Measurements from ENCODE around the gene CAP2.

Gene CAP2

DNA sequence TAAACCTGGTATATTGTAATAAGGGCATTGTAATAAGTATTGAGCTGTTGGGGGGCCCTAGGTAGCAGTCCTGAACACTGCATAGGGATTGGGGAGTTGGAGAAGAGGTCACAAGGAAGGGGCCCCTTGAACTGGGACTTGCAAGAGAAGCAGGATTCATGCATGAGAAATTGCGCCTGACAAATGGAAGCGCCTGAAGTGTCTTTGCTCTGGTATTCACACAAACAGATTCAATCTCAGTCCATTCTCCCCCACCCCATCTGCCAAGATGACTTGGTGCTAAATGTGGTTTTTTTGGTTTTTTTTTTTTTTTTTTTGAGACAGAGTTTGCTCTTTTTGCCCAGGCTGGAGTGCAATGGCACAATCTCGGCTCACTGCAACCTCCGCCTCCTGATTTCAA, 87.1 kb downstream of the CAP2 start:
- no peaks in the 10 kb centered on the region; the same call in 1 of the 2 replicates for H3K27me3 ChIP-seq (replicated peaks; ENCODE audit: control insufficient read depth, insufficient read depth, low read length)
- TF ChIP-seq, protein P1, sequence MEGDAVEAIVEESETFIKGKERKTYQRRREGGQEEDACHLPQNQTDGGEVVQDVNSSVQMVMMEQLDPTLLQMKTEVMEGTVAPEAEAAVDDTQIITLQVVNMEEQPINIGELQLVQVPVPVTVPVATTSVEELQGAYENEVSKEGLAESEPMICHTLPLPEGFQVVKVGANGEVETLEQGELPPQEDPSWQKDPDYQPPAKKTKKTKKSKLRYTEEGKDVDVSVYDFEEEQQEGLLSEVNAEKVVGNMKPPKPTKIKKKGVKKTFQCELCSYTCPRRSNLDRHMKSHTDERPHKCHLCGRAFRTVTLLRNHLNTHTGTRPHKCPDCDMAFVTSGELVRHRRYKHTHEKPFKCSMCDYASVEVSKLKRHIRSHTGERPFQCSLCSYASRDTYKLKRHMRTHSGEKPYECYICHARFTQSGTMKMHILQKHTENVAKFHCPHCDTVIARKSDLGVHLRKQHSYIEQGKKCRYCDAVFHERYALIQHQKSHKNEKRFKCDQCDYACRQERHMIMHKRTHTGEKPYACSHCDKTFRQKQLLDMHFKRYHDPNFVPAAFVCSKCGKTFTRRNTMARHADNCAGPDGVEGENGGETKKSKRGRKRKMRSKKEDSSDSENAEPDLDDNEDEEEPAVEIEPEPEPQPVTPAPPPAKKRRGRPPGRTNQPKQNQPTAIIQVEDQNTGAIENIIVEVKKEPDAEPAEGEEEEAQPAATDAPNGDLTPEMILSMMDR (IDR thresholded peaks at IDR 0.05; ENCODE audit: insufficient read depth, low read length, poor library complexity, severe bottlenecking) = no peak

GRCh38 chr6:17482711-17483110, 89.3 kb downstream of the CAP2 start:
- H3K4me3 ChIP-seq (replicated peaks; ENCODE audit: low read depth, low read length) = no peak overlapping the region
- H3K36me3 ChIP-seq (ENCODE audit: control insufficient read depth, insufficient read depth, low read length) = no peaks in the 10 kb centered on the region
- no peak for DNase-seq (ENCODE audit: extremely low read depth, insufficient read length)
- TF ChIP-seq, protein P1 (IDR thresholded peaks at IDR 0.05; ENCODE audit: insufficient read depth, low read length, poor library complexity, severe bottlenecking) = no peak
- peaks cover 1% of the 10 kb centered on the region for H3K27me3 ChIP-seq (replicated peaks; ENCODE audit: control insufficient read depth, insufficient read depth, low read length)

More for the DNA sequence above, 87.1 kb downstream of the CAP2 start:
- Histone ChIP-seq H3K36me3 (ENCODE audit: control insufficient read depth, insufficient read depth, low read length) (no peaks in the 10 kb centered on the region), H3K4me3 (replicated peaks; ENCODE audit: low read depth, low read length) (no peak overlapping the region)
- no peak for DNase-seq (ENCODE audit: extremely low read depth, insufficient read length)

DNA sequence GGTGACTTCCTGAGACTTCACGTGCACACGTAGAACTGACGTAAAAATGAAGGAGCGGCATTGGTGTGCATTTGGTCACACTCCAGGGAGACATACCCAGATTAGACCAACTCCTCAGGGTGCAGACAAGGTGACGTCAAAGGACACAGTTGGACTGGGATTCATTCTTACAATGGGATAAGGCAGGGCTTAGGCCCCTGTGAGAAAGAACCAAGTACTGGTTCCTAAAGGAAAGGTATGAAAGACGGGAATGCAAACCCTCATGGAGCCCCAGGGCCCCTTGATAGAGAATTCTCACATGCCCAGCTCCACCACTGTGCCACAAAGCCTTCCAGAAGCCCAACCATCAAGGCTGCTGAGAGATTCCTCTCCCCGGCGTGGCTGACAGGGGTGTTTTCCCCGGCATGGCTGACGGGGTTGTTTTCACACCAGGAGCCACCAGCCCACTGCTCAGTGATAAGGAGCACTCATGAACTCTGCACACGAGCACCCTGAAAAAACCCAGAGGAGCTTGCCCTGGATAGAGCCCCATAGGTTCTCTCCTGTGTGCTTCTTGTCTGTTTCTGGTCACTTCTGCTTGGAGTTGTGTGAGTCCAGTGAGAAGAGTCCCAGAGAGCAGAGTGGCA, 90.1 kb downstream of the CAP2 start:
- TF ChIP-seq, protein P1 (IDR thresholded peaks at IDR 0.05; ENCODE audit: insufficient read depth, low read length, poor library complexity, severe bottlenecking) = no peak
- no peaks in the 10 kb centered on the region for H3K36me3 ChIP-seq (ENCODE audit: control insufficient read depth, insufficient read depth, low read length)
- H3K27me3 ChIP-seq (replicated peaks; ENCODE audit: control insufficient read depth, insufficient read depth, low read length) = peaks cover 1% of the 10 kb centered on the region
- H3K4me3 ChIP-seq (replicated peaks; ENCODE audit: low read depth, low read length) = no peak overlapping the region
- no peak for DNase-seq (ENCODE audit: extremely low read depth, insufficient read length)

DNA sequence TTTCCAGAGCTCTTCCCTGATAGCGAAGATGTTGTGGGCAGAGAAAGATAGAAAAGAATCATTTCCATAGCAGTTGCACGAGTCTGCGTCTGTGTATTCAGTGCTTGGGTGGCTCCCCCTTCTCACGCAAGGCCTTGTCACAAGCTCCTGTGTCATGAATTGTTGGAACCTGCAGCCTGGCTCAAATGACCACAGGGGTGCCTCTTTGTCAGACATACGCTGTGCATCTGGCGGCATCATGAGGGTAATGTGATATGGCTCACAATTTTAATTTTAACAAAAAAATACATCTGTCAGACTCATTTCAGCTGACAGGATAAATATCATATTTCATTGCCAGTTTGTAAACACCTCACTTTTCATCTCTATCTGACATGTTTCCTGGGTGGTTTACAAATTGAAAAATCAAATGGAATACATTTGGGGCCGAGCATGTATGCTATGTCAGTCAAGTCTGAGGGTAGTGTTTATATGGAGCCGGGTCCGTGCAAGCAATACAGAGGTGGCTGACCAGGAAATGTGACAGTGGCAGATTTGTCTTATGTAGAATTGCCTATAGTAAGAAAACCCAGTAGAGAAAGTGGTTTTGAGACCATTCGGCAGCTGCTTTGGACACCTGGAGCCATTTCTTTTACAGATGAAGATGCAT, 90.9 kb downstream of the CAP2 start:
- peaks cover 1% of the 10 kb centered on the region for H3K27me3 ChIP-seq (replicated peaks; ENCODE audit: control insufficient read depth, insufficient read depth, low read length)
- no peaks in the 10 kb centered on the region for H3K36me3 ChIP-seq (ENCODE audit: control insufficient read depth, insufficient read depth, low read length)
- no peak for DNase-seq (ENCODE audit: extremely low read depth, insufficient read length)
- TF ChIP-seq, protein P1 (IDR thresholded peaks at IDR 0.05; ENCODE audit: insufficient read depth, low read length, poor library complexity, severe bottlenecking) = no peak
- H3K4me3 ChIP-seq (replicated peaks; ENCODE audit: low read depth, low read length) = no peak overlapping the region

DNA sequence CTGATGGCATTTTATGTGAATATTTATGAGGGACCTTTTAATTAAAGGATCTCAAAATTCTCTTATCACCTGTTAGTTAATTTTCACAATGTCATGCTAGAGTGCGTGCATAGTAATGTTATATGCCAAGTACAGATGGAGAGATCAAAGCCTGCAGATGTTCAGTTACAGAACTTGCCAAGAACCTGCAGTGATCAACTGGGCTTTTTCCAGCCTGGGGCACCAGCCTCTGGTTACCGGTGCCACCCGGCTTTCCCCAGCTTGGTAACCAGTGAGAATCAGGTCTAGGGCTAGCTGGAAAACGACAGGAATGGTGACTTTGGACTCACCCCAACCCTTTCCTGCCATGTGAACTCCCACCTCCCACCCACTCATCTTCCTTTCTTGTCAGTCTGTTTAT, 91.8 kb downstream of the CAP2 start:
- Histone ChIP-seq H3K4me3 (replicated peaks; ENCODE audit: low read depth, low read length) (no peak overlapping the region), H3K27me3 (replicated peaks; ENCODE audit: control insufficient read depth, insufficient read depth, low read length) (peaks cover 1% of the 10 kb centered on the region), H3K36me3 (ENCODE audit: control insufficient read depth, insufficient read depth, low read length) (no peaks in the 10 kb centered on the region)
- TF ChIP-seq, protein P1 (IDR thresholded peaks at IDR 0.05; ENCODE audit: insufficient read depth, low read length, poor library complexity, severe bottlenecking) = no peak
- no peak for DNase-seq (ENCODE audit: extremely low read depth, insufficient read length)
